DOHH2 (cell line): ENCODE results near the gene PISD.

ENCODE experiments used
- H3F3A ChIP-seq: fragments of 200-600 bp; sonication (generic), shearing (Covaris generic); 2 replicates; pipeline ENCODE4 v1.6.0; 2016; ENCODE audit warnings: antibody characterized with exemption, mild to moderate bottlenecking; ENCODE audit not compliant: control insufficient read depth, insufficient read depth
- H3K27ac ChIP-seq: fragments of 200-600 bp; sonication (generic); 2 replicates; pipeline ENCODE4 v1.5.1; 2014; ENCODE audit warnings: low read depth, mild to moderate bottlenecking, low read length, moderate library complexity
- H3K27me3 ChIP-seq: fragments of 200-600 bp; sonication (generic); 2 replicates; pipeline ENCODE4 v1.6.1; 2014; ENCODE audit warnings: mild to moderate bottlenecking, low read length, mixed read lengths; ENCODE audit not compliant: control insufficient read depth
- H3K36me3 ChIP-seq: fragments of 200-600 bp; sonication (generic); 2 replicates; pipeline ENCODE4 v1.6.1; 2014; ENCODE audit warnings: mild to moderate bottlenecking, low read length, moderate library complexity, mixed read lengths; ENCODE audit not compliant: control insufficient read depth
- H3K4me1 ChIP-seq: fragments of 200-600 bp; sonication (generic); 2 replicates; pipeline ENCODE4 v1.6.1; 2014; ENCODE audit warnings: mild to moderate bottlenecking, low read length, mixed read lengths; ENCODE audit not compliant: control insufficient read depth
- H3K4me2 ChIP-seq: fragments of 200-600 bp; sonication (generic); 2 replicates; pipeline ENCODE4 v1.6.0; 2014; ENCODE audit warnings: mild to moderate bottlenecking, low read length, moderate library complexity
- H3K4me3 ChIP-seq: fragments of 200-600 bp; sonication (generic); 2 replicates; pipeline ENCODE4 v1.5.1; 2014; ENCODE audit warnings: mild to moderate bottlenecking, low read length, mixed read lengths
- H3K79me2 ChIP-seq: fragments of 200-600 bp; sonication (generic); 2 replicates; pipeline ENCODE4 v1.6.1; 2014; ENCODE audit warnings: mild to moderate bottlenecking, low read length, mixed read lengths; ENCODE audit not compliant: control insufficient read depth
- H3K9me2 ChIP-seq: fragments of 200-600 bp; sonication (generic); replicated peaks from 2 replicates; pipeline ENCODE4 v1.6.1; 2014; ENCODE audit warnings: mild to moderate bottlenecking, low read length, mixed read lengths; ENCODE audit not compliant: control insufficient read depth
- H3K9me3 ChIP-seq: fragments of 200-600 bp; sonication (generic); 2 replicates; pipeline ENCODE4 v1.6.1; 2014; ENCODE audit warnings: antibody characterized with exemption, low read length, mixed read lengths; ENCODE audit not compliant: control insufficient read depth, insufficient read depth
- H4K20me1 ChIP-seq: fragments of 200-600 bp; sonication (generic); 2 replicates; pipeline ENCODE4 v1.6.0; 2014; ENCODE audit warnings: low read depth, mild to moderate bottlenecking, antibody characterized with exemption, low read length, moderate library complexity; ENCODE audit not compliant: control insufficient read depth, insufficient read depth
- EZH2phosphoT487 ChIP-seq: fragments of 200-600 bp; sonication (generic); IDR thresholded peaks from 2 replicates; pipeline ENCODE4 v1.6.1; 2017; ENCODE audit warnings: borderline replicate concordance, mild to moderate bottlenecking, antibody characterized with exemption, low read length, moderate library complexity, mixed read lengths
- TF ChIP-seq, protein P1 (sequence below): fragments of 200-600 bp; sonication (generic); IDR thresholded peaks from one replicate; pipeline ENCODE4 v1.5.1; 2014; ENCODE audit warnings: antibody characterized with exemption, mild to moderate bottlenecking, low read depth, low read length; ENCODE audit not compliant: poor library complexity, severe bottlenecking

PISD gene

DNA sequence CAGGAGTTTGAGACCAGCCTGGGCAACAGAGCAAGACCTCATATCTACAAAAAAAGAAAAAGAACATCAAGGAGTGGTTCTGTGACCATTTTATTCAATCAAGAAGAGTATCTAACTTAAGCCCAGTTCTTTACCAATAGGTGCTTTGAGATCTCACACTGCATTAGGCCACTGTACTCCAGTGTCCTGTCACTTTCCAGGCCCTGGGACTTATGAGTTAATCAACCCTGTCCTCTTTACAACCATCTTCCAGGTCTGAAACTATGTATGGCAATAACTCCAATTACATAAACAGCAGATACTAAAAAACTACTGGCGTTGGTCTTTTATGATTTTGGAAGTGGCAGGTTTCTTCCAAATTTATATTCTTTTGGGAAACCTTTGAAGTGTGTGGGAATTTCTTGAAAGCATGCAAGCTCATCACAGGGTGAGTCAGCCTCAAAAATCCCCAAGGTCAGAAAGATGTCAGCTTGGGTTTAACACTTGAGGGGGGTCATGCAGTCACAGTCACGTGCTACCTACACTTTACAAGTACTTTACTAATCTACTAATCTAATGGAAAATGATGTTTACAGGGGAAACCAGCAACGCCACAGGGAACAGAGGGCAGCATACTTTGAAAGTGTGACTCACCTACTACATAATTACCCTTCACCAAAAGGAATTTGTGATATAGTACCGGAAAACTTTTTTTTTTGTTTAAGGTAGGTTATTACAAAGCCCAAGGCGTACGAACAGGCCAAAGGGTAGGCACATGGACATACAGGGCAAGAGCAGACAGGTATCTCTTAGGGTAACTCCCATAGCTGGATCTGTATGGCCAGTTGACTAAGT is 15.6 kb downstream of the PISD start:
- no peaks in the 10 kb centered on the region for H3K9me2 ChIP-seq
- no peak overlapping the region for H3K4me2 ChIP-seq
- H3K27me3 ChIP-seq = no peaks in the 10 kb centered on the region
- peaks cover 33% of the 10 kb centered on the region for H3K36me3 ChIP-seq
- no peaks in the 10 kb centered on the region for H3K9me3 ChIP-seq
- H3K4me1 ChIP-seq = peaks cover 17% of the 10 kb centered on the region
- H4K20me1 ChIP-seq = no peaks in the 10 kb centered on the region
- no peak overlapping the region for H3K27ac ChIP-seq
- H3K4me3 ChIP-seq = no peak overlapping the region
- peaks cover 29% of the 10 kb centered on the region for H3K79me2 ChIP-seq
- no peak for TF ChIP-seq EZH2phosphoT487
- TF ChIP-seq, protein P1, sequence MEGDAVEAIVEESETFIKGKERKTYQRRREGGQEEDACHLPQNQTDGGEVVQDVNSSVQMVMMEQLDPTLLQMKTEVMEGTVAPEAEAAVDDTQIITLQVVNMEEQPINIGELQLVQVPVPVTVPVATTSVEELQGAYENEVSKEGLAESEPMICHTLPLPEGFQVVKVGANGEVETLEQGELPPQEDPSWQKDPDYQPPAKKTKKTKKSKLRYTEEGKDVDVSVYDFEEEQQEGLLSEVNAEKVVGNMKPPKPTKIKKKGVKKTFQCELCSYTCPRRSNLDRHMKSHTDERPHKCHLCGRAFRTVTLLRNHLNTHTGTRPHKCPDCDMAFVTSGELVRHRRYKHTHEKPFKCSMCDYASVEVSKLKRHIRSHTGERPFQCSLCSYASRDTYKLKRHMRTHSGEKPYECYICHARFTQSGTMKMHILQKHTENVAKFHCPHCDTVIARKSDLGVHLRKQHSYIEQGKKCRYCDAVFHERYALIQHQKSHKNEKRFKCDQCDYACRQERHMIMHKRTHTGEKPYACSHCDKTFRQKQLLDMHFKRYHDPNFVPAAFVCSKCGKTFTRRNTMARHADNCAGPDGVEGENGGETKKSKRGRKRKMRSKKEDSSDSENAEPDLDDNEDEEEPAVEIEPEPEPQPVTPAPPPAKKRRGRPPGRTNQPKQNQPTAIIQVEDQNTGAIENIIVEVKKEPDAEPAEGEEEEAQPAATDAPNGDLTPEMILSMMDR = no peak
- no peaks in the 10 kb centered on the region for H3F3A ChIP-seq

DNA sequence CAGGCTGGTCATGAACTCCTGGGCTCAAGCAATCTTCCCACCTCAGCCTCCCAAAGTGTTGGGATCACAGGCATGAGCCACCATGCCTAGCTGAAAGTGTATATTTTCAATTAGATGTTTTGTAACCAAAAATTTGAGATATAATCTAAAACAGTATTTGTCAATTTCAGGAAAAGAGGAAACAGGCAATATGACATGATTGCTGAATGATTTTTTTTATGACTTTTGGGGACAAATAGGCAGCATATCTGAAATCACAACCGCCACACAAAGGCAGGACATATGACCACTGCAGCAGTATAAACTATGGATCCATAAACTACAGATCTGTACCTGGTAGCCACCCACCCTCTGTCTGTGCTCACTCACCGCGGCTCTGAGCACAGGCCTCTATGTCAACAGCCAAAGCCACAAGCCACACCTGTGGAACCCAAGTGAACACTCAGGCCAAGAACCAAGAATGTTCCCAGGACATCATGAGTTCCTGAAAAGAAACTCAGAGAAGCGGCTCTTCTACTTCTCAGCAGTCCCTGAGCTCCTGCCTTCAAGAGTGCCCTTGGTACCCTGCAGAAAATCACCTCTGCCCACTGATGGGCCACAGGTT is 22.5 kb downstream of the PISD start:
- Histone ChIP-seq H3K9me2 (no peaks in the 10 kb centered on the region), H3K4me1 (peaks cover 60% of the 10 kb centered on the region), H3F3A (peaks cover 7% of the 10 kb centered on the region), H3K9me3 (no peaks in the 10 kb centered on the region), H3K4me3 (peak overlapping the region; percentile 72; the same call in 1 of the 2 replicates), H3K79me2 (peaks cover 63% of the 10 kb centered on the region), H3K27me3 (no peaks in the 10 kb centered on the region), H4K20me1 (no peaks in the 10 kb centered on the region), H3K36me3 (peaks cover 4% of the 10 kb centered on the region; the same call in 1 of the 2 replicates), H3K4me2 (peak overlapping the region; percentile 77), H3K27ac (peak overlapping the region; percentile 5; the same call in 1 of the 2 replicates)
- TF ChIP-seq, protein P1 = no peak
- TF ChIP-seq EZH2phosphoT487 = no peak

DNA sequence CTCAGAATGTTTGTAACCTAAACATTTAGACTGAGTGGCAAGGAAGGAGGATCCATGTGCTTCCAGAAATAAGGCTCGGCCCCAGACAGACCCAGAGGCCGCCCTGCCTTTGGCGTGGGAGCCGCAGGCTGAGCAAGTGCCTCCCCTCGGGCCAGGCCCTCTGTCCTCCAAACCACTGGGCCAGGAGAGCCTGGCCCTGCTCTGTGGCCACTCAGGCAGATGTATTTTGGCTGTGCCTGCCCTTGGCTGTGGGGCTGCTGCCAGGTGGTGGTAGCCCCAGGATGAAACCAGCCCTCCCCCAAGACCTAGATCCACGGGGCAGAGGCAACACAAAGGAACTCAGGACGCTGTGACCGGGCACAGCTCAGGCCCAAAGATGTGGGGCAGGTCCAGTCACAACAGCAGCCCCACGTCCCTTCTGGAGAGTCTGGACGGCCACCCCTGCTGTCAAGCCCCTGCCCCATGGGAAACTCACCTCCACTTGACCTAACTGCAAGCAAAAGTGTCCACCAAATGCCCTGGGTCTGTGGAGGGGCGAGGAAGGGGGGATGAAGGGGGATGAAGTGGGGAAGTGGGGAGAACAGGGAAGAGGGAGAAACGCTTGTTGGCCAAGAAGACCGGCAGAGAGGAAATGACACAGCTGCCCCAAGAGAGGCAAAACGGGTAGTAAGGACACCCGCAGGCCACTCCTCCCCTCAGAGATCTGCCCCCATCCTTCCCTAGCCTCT is 24.0 kb downstream of the PISD start:
- Histone ChIP-seq H3K27ac (peak overlapping the region; percentile 76), H3K4me2 (peak overlapping the region; percentile 77), H3K9me3 (no peaks in the 10 kb centered on the region), H3K36me3 (peaks cover 6% of the 10 kb centered on the region; the same call in 1 of the 2 replicates), H3K79me2 (peaks cover 76% of the 10 kb centered on the region), H3K4me1 (peaks cover 75% of the 10 kb centered on the region), H4K20me1 (no peaks in the 10 kb centered on the region), H3F3A (peaks cover 7% of the 10 kb centered on the region), H3K9me2 (no peaks in the 10 kb centered on the region), H3K4me3 (peak overlapping the region; percentile 72), H3K27me3 (no peaks in the 10 kb centered on the region)
- TF ChIP-seq, protein P1 = no peak
- no peak for TF ChIP-seq EZH2phosphoT487
